K562 (cell line): ENCODE results near the gene SNX25. TPM values are rescaled to one million over a fixed set of nuclear protein-coding genes. Genes with fewer than 3 reads are reported as not detected.

Experiments used
- ATAC-seq: fragments of 200-7000 bp; cut with Tn5 transposase; 3 replicates; pipeline ENCODE4 v1.9.1; 2020; ENCODE audit warnings: moderate library complexity
- BruUV-seq: library from RNA; stranded (reverse); fragments of 400-500 nt; replicated peaks from 2 replicates; lab custom pipeline; 2021; lab: Mats Ljungman, UMichigan
- CTCF ChIA-PET: fragments of 300-600 bp; formaldehyde crosslinking; extraction: SDS; loops from one replicate; lab custom pipeline; 2021; ENCODE audit warnings: low intra/inter-chr PET ratio; lab: Yijun Ruan, JAX
- POLR2A ChIA-PET: fragments of 300-600, 350-650 bp; sonication (Branson Sonifier 250); formaldehyde crosslinking; extraction: SDS; loops from one replicate; lab custom pipeline; 2021; ENCODE audit warnings: antibody characterized with exemption, inconsistent platforms; lab: Yijun Ruan, JAX
- DNase-seq, 4 experiments: peaks; one replicate each; pipeline versions ENCODE4 v3.0.0 to v3.0.0-alpha.2; 2011 to 2018; ENCODE audit warnings: low spot score in 3 of 4, mixed read lengths in 3 of 4; ENCODE audit errors: extremely low read depth in 1 of 4
- FAIRE-seq: peaks from 2 replicates; lab custom pipeline; 2011; peaks lifted over from hg19 to GRCh38; lab: Jason Lieb, UNC
- H2AFZ ChIP-seq: 2 replicates; pipeline ENCODE4 v1.6.0; 2011; ENCODE audit warnings: low read depth, low read length, control low read depth, inconsistent platforms
- H3K27ac ChIP-seq: fragments of 200-600 bp; 3 replicates; pipeline ENCODE4 v1.8.0; 2011; ENCODE audit warnings: low read depth, mild to moderate bottlenecking, control low read depth, inconsistent platforms, low read length, moderate library complexity, mixed read lengths; ENCODE audit errors: extremely low read depth
- H3K27me3 ChIP-seq, 2 experiments: fragments of 300-600 bp in 1 of 2; 2 replicates in 1 of 2; 3 replicates in 1 of 2; pipeline versions ENCODE4 v1.6.0 to v1.8.0; 2011; ENCODE audit warnings: inconsistent platforms in 2 of 2, low read length in 2 of 2, mild to moderate bottlenecking in 1 of 2, mixed read lengths in 1 of 2, moderate library complexity in 1 of 2; ENCODE audit not compliant: control insufficient read depth in 2 of 2, insufficient read depth in 2 of 2
- H3K36me3 ChIP-seq: fragments of 300-600 bp; 3 replicates; pipeline ENCODE4 v1.8.0; 2011; ENCODE audit warnings: mild to moderate bottlenecking, low read length, inconsistent platforms; ENCODE audit not compliant: control insufficient read depth, insufficient read depth
- H3K4me1 ChIP-seq, 2 experiments: fragments of 200-600 bp in 1 of 2; replicated peaks in 1 of 2; 2 replicates in 1 of 2; 3 replicates in 1 of 2; pipeline versions ENCODE4 v1.5.1 to v1.8.0; 2011; ENCODE audit warnings: inconsistent platforms in 2 of 2, low read length in 2 of 2, mild to moderate bottlenecking in 1 of 2, mixed read lengths in 1 of 2, moderate library complexity in 1 of 2; ENCODE audit not compliant: control insufficient read depth in 2 of 2, insufficient read depth in 2 of 2
- H3K4me2 ChIP-seq: 2 replicates; pipeline ENCODE4 v1.6.1; 2011; ENCODE audit warnings: low read length, control low read depth, inconsistent platforms, mixed read lengths; ENCODE audit not compliant: insufficient read depth
- H3K4me3 ChIP-seq: fragments of 200-600 bp; sonication (generic), shearing (Covaris generic); 2 replicates; pipeline ENCODE4 v1.5.1; 2016; ENCODE audit warnings: control low read depth, inconsistent platforms
- H3K79me2 ChIP-seq: fragments of 200-600 bp; 3 replicates; pipeline ENCODE4 v1.8.0; 2011; ENCODE audit warnings: low read length, inconsistent platforms; ENCODE audit not compliant: control insufficient read depth, insufficient read depth
- H3K9ac ChIP-seq, 2 experiments: 2 replicates each; pipeline versions ENCODE4 v1.6.0 to v1.6.1; 2011; ENCODE audit warnings: low read depth in 2 of 2, low read length in 2 of 2, control low read depth in 1 of 2, inconsistent platforms in 1 of 2, mild to moderate bottlenecking in 1 of 2, mixed read lengths in 1 of 2; ENCODE audit not compliant: insufficient read depth in 1 of 2
- H3K9me1 ChIP-seq: one replicate; pipeline ENCODE4 v1.6.0; 2011; ENCODE audit warnings: inconsistent platforms, mild to moderate bottlenecking, low read length, moderate library complexity; ENCODE audit not compliant: control insufficient read depth, insufficient read depth
- H3K9me3 ChIP-seq: replicated peaks from 2 replicates; pipeline ENCODE4 v1.5.1; 2011; ENCODE audit warnings: low read depth, low read length, inconsistent platforms; ENCODE audit not compliant: control insufficient read depth, insufficient read depth
- H4K20me1 ChIP-seq: replicated peaks from 2 replicates; pipeline ENCODE4 v1.6.1; 2011; ENCODE audit warnings: low read length, inconsistent platforms, mixed read lengths; ENCODE audit not compliant: control insufficient read depth, insufficient read depth
- in situ Hi-C: fragments of 300-500 bp; cut with MboI; formaldehyde crosslinking; loops from 4 replicates; pipeline ENCODE4 v1.15.0; 2018; ENCODE audit warnings: inconsistent platforms, mixed read lengths
- intact Hi-C: fragments of 100-400 bp; cut with micrococcal nuclease; formaldehyde crosslinking; loops from 2 replicates; pipeline ENCODE4 v1.14.2; 2022
- polyA plus RNA-seq, 8 experiments: library from polyadenylated mRNA; depleted of rRNA in 4 of 8; stranded (reverse) in 5 of 8; unstranded in 3 of 8; fragments of >200 nt; fragmentation: Nextera tagmentation in 2 of 8; fragmentation: Illumina TruSeq in 1 of 8; extraction: Ambion mirVana in 2 of 8; extraction: Trizol in 1 of 8; gene quantifications; 2 replicates each; pipeline versions ENCODE4 v1.2.1 to v1.2.3, GENCODE V29; 2011 to 2014; ENCODE audit warnings: inconsistent platforms in 1 of 8, missing spikeins in 1 of 8
- total RNA-seq, 7 experiments: library from RNA; depleted of rRNA in 6 of 7; stranded (reverse); fragments of >200 nt in 6 of 7; fragmentation: Illumina TruSeq in 2 of 7; extraction: Trizol in 2 of 7; gene quantifications; 2 replicates each; pipeline versions ENCODE4 v1.2.1 to v1.2.3, GENCODE V29; 2011 to 2021; ENCODE audit warnings: low replicate concordance in 1 of 7
- TF ChIP-seq, protein P1 (sequence below), 3 experiments: IDR thresholded peaks in 2 of 3; conservative IDR thresholded peaks in 1 of 3; 2 replicates each; pipeline ENCODE4 v1.5.1; 2011 to 2012; ENCODE audit warnings: low read length in 3 of 3, mild to moderate bottlenecking in 3 of 3, control low read depth in 2 of 3, improper control_type of control experiment in 1 of 3, inconsistent platforms in 1 of 3, low read depth in 1 of 3, mixed read lengths in 1 of 3, moderate library complexity in 1 of 3; ENCODE audit not compliant: insufficient read depth in 2 of 3
- TF ChIP-seq, protein P2 (sequence below): fragments of 150-350 bp; IDR thresholded peaks from 2 replicates; pipeline ENCODE4 v1.6.1; 2014; ENCODE audit warnings: low read depth, mild to moderate bottlenecking, low read length, borderline replicate concordance

The SNX25 gene
- total and polyA plus RNA-seq, 9 of the 15 experiments (the other 6 are each of a cell fraction or from before 2014, with no cell fraction given) = 2.5 to 23.4 (median 13.3) TPM

DNA sequence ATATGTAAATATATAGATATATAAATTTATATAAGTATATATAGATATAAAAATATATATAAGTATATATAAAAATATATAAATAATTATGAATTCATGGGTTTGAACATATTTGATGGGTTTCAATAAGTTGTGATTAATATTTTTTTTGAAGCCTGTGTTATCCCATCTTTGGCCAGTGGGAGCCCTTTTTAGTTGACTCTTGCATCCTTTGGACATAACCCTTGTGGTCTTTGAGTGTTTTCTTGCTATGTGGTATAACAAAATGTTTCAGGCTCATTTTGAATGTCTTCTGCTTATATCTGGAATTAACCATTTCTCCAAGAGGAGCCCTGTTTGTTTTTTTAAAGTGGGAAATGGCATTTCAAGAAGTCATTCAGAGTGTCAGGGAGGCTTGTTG is 15.2 kb downstream of the SNX25 start:
- CTCF ChIA-PET = no interaction called here
- no peaks in the 10 kb centered on the region for H3K9me3 ChIP-seq
- 0 out of 2 replicates have a peak, but pooled peaks cover 3% of the 10 kb centered on the region for H4K20me1 ChIP-seq
- no peaks in the 10 kb centered on the region for H3K9me1 ChIP-seq
- TF ChIP-seq, protein P1, sequence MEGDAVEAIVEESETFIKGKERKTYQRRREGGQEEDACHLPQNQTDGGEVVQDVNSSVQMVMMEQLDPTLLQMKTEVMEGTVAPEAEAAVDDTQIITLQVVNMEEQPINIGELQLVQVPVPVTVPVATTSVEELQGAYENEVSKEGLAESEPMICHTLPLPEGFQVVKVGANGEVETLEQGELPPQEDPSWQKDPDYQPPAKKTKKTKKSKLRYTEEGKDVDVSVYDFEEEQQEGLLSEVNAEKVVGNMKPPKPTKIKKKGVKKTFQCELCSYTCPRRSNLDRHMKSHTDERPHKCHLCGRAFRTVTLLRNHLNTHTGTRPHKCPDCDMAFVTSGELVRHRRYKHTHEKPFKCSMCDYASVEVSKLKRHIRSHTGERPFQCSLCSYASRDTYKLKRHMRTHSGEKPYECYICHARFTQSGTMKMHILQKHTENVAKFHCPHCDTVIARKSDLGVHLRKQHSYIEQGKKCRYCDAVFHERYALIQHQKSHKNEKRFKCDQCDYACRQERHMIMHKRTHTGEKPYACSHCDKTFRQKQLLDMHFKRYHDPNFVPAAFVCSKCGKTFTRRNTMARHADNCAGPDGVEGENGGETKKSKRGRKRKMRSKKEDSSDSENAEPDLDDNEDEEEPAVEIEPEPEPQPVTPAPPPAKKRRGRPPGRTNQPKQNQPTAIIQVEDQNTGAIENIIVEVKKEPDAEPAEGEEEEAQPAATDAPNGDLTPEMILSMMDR (IDR thresholded peaks at IDR 0.05 in 2 of 3, conservative IDR thresholded peaks at IDR 0.05 in 1 of 3; ENCODE audit: insufficient read depth in 2 of 3, low read depth in 1 of 3, low read length in 3 of 3) = peak in 2 of 3 experiments; percentile 9 to 16; a peak in 2 of 6 replicates
- TF ChIP-seq, protein P2, sequence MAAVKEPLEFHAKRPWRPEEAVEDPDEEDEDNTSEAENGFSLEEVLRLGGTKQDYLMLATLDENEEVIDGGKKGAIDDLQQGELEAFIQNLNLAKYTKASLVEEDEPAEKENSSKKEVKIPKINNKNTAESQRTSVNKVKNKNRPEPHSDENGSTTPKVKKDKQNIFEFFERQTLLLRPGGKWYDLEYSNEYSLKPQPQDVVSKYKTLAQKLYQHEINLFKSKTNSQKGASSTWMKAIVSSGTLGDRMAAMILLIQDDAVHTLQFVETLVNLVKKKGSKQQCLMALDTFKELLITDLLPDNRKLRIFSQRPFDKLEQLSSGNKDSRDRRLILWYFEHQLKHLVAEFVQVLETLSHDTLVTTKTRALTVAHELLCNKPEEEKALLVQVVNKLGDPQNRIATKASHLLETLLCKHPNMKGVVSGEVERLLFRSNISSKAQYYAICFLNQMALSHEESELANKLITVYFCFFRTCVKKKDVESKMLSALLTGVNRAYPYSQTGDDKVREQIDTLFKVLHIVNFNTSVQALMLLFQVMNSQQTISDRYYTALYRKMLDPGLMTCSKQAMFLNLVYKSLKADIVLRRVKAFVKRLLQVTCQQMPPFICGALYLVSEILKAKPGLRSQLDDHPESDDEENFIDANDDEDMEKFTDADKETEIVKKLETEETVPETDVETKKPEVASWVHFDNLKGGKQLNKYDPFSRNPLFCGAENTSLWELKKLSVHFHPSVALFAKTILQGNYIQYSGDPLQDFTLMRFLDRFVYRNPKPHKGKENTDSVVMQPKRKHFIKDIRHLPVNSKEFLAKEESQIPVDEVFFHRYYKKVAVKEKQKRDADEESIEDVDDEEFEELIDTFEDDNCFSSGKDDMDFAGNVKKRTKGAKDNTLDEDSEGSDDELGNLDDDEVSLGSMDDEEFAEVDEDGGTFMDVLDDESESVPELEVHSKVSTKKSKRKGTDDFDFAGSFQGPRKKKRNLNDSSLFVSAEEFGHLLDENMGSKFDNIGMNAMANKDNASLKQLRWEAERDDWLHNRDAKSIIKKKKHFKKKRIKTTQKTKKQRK = no peak
- H3K79me2 ChIP-seq = peaks cover 3% of the 10 kb centered on the region; the same call in 2 of the 3 replicates
- H3K4me1 ChIP-seq = peaks cover 0 to 4% of the 10 kb centered on the region in 2 experiments; a peak in 2 of 5 replicates
- no peak overlapping the region for H3K9ac ChIP-seq
- POLR2A ChIA-PET = no interaction called here
- no peaks in the 10 kb centered on the region for H3K27me3 ChIP-seq
- H3K4me2 ChIP-seq = no peak overlapping the region
- no peak for ATAC-seq
- no peaks in the 10 kb centered on the region for H3K36me3 ChIP-seq
- no TSS peak for BruUV-seq
- H3K27ac ChIP-seq = no peak overlapping the region
- intact Hi-C loops = no loop called here
- FAIRE-seq = no peak
- H2AFZ ChIP-seq = no peak overlapping the region
- H3K4me3 ChIP-seq = no peak overlapping the region
- in situ Hi-C loops = no loop called here
- peak in 1 of 4 experiments; percentile 27 for DNase-seq
